ENCODE data around the gene ITGB5.
"Not testable (repeated sequence)": the region's sequence is repeated elsewhere in the genome, so short reads cannot be mapped to it uniquely, and the experiment has no call there.

Gene ITGB5

DNA sequence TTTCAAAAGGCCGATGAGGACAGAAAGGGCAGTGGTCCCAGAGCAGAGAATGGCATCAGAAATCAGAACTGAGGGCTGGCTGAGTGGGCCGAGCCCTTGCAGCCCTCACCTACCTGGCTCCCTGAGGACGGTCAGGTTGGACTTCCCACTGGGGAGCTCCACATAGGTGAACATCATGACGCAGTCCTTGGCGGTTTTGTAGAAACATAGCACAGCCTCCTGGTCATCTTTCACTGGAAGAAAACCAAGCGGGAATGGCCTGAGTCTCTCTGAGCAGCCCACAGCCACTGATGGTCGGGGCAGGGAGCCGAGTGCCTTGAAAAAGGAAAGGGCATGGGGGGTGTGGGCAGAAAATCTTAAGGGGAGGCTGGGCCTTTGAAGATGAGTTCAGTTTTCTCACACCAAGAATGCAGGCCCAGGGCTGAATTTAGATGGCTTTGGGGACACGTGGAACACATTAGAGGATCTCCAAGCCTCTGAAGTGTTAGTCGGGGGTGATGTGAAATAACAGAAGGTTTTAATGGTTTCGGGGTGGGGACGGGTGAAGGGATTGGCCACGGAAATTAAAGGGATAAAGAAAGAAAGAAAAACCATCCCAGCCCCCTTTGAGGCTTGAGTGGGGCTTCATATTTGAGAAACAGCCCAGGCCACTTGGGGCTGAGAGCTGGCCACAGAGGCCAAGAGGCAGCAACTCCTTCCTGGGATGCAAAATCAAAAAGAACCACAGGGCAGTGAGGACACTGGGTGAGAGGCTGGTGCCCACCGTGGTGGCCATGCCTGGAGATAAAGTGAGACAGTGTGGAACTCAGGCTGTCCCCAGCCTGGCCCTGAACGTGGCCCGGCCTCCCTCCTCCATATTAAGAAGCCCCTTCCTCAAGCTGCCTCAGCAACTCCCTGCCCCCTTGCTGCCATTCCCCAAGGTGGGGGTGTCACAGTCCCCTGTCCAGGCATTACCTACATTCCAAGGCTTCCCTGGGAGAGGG is 120.8 kb downstream of the ITGB5 start:
- DNase-seq, result no peak

DNA sequence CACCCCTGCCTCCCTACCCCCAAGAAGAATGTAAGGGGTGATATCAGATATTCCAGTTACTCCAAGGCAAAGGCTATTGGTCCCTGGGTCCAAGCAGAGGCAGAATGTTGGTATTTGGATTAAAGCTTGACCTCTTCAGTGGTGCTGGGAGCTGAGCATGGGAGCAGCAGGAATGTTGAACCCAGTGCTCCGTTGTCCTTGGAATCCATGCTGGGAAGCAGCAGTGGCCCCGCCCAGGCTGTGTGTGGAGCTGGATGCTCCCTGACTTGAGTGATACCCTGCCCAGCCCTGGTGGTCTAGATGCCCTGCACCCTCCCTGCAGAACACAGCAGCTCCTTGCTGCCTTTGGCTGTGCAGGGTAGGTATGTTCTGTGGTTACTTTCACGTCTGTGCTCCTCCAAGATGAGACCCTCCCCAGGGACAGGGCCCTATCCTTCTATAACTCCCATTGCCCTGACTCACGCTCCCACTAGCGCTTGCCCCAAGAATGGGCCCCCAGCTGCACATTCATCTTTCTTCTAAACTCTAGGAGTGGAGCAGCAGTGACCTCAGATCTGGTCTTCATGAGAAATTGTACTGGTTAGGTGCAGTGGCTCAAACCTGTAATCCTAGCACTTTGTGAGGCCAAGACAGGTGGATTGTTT is 121.8 kb downstream of the ITGB5 start:
- no peak for DNase-seq

DNA sequence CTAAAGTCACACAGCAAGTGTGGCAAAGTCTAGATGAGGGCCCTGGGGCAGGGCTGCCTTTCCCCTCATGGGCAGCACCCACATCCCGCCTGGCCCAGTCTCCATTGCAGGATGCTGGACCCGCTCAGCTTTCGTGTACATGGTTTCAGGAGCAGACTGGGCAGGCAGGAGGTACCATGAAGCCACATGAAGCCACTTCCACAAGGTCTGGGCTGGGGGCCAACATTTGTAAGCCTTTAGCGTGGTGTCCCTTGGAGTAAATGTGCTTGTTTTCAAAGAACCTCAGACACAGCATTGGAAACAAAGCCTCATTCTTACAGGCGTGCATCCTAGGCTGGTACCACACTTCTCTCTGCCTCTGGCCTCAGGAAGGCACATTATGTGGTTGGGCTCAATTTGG is 122.4 kb downstream of the ITGB5 start:
- DNase-seq, result no peak

DNA sequence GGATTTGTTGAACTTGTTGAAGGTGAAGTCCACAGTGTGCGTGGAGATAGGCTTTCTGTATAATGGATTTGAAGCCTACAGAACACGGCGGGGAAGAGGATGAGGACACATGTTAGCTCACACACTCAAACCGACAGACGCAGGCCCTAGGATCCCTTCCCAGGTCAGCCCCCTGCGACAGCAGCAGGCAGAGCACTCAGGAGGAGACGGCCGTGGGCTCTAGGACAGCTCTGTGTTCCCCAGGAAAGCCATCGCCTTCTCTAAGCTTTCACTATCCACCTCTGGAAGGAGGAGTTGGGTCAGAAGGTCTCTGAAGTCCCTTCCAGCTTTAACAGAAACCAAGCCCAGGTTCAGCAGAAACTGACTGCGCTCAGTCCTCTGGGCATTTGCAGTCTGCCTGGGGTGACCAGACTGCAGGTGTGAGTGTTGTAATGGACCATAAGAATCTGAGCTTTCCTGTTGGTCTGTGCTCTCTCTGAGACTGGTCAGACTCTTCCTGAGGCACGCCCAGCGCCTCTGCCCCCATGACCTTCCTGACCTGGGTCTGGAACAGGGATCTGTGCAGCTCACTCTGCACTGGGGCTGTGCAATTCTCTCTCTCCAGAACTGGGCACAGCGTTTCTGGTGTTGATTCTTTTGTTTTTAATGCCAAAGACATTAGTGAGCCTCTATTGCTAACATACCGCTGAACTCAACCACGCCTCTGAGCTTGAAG is 123.4 kb downstream of the ITGB5 start:
- no peak for DNase-seq

DNA sequence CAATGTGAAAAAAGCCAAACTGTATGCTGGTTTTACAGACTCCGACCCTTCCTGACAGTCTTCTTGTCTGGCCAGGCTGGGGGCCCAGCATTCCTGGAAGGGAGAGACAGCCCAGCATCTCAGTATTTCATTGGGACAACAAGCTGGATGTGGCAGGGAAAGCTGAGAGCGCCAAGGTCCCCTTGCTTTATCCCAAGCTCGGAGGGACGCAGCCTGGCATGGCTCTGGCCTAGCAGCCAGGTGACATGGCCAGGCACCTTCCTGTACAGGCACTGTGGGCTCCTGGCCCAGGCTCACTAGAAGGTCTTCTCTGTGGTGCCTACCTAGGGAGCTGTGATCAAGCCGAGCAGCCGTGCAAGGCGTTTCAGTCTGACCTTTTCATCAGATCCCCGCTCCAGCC is 124.0 kb downstream of the ITGB5 start:
- DNase-seq, result no peak

DNA sequence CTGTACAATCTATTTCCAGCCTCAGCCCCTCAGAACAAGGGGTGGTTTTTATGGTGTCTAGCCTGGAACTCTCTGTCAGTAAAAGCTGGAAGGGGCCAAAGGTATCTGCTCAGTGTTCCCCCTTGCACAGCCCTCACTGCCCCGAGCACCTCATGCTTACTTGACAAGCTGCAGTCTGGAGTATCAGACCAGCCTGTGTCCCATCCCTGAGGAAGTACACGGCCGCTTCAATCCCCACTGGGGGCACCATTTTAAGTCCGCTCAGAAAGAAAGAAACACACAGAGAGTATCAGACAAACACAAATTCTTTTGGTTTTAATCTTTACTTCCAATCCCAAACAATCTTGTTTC is 124.5 kb downstream of the ITGB5 start:
- DNase-seq, result no peak

DNA sequence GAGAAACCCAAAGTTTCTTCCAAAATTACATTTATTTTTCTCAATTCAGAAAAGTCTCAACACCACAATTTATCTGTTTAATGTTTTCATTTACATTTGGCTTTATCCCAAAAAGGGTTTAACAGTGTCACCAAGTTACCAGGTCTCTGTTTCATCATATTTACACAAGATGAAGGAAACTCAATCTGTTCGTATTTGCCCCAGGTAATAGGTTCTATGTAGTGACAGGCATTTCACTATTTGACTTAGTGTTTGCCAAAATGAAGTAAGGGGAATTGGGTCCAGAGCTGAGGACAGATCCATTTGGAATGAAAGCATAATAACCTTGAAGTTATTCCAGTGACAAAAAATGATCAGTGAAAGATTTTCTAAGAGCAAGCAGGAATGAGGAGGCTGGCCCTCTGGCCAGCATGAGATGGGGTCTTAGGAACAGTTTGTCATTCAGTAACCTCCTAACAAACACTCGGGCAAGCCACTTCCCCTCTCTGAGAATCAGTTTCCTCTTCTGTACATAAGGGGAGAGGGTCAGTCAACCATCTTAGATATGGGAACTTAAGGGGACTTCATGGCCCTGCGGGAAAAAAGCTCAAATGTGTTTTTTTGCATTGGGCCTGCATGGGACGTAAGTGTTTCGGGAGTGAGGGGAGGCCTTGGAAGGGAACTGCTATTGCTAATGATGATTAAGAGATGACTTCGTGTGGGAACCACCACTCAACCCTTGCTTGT is 125.1 kb downstream of the ITGB5 start:
- no peak for DNase-seq

DNA sequence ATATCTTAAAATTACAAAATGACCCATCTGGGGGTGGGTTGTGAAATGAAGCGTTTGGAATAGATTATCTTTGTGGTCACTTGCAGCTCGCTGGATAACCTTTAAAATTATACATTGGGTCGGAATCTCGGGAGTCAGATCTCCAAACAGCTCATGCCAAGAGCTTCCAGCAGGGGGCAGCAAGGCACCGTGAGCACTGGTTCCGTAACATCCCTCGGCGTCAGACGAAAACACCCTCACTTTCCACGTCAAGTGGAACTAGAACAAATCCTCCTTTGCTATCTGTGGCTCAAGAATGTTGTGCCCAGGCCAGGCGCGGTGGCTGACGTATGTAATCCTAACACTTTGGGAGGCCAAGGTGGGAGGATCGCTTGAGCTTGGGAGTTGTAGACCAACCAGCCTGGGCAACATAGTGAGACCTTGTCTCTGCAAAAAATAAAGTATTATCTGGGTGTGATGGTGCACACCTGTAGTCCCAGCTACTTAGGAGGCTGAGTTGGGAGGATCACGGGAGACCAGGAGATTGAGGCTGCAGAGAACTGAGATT is 125.8 kb downstream of the ITGB5 start:
- DNase-seq, result peak; percentile 73

DNA sequence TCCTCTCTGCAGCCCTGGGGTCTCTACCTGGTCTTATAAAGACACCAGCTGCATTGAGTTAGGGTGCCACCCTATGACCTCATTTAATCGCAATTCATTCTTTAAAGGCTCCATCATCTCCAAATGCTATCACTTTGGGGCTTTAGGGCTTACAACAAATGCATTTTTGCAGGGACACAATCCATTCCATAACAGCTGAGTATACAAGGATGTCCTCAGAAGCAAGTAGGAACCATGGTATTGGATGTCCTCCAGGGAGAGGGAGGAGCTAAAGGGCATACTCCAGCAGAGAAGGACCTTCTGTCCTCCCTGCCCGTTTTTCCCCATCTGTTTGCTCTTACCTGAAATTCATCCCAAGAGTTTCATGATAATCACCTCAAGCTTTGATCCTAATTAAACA is 126.6 kb downstream of the ITGB5 start:
- no peak for DNase-seq

DNA sequence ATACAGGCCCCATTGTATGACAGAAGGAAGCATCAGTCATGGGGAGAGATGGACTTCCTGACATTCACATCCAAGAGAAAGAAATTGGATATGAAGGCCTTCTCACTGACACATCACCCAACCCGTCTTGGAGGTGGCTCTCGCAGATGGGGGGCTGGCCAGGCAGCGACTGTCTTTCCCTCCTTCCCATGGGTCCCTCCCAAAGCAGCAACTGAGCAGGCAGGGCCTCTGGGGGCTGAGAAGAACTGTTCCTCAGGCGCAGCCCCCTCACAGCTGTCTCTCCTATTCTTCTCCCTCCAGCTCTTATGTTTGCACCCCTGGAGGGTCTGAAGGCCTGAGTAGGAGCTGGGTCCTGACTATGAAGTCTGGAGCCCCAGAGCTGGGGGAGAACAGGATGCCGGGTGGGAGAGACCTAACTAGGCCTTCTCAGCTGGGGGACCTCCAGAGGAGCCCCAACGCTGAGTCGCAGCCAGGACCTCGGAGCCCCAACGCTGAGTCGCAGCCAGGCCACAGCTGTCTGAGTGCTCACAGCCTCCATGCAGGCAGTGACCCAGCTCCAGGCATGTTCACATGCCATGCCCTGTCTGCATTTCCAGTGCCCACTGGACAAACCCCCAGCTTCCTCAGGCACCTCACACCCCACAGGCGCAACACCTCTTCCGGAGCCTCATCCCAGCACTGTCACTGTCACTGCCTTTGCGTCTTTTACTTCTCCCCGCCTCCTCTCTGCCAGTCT is 127.3 kb downstream of the ITGB5 start:
- no peak for DNase-seq

DNA sequence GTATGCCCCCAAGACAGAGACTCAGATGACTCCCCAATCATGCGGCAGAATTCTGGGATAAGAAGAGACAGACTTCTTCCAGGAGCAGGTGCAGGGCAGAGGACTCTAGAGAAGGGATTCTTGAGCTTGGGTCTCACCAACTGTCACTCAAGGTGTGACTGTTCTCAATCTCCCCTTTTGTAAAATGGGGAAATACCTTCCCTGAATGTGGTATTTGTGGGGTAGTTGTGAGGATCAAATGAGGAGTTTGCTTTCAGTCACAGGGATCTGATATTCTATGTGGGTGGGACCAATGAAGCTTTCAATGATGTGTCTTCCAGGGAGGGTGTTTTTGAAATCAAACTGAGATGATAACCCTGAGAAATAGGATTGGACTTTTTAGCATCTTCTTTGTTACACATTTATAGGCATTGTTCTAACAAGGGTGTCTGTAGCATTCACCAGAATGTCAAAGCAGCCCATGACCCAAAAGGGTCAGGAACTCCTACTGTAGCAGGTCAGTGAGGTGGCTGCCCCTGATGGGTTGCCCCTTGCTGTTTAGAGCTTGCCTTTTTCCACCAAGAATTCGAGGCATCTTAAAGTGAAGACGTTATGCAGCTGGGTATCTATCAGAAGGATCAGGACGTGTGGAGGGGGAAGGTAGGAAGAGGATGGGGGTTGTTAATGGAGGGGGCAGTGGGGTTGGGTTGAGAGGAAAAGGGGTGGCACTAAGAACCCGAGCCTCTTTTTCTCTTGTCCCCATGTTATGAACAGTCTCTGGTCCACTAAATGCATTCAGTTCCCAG is 128.1 kb downstream of the ITGB5 start:
- no peak for DNase-seq

DNA sequence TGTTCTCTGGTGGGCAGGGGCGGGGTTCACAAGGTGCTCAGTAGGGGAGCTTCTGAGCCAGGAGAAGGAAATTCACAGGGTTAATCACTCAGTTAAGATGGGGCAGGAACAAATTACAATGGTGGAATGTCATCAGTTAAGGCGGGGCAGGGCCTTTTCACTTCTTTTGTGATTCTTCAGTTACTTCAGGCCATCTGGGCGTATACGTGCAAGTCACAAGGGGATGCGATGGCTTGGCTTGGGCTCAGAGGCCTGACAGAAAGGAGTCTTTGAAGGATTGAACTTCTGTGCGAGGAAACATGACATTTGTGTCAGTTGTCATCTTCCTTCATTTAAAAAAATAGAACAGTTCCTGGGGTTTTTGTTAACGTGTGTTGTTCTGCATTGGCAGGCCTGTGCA is 129.2 kb downstream of the ITGB5 start:
- DNase-seq, result not testable (repeated sequence)

DNA sequence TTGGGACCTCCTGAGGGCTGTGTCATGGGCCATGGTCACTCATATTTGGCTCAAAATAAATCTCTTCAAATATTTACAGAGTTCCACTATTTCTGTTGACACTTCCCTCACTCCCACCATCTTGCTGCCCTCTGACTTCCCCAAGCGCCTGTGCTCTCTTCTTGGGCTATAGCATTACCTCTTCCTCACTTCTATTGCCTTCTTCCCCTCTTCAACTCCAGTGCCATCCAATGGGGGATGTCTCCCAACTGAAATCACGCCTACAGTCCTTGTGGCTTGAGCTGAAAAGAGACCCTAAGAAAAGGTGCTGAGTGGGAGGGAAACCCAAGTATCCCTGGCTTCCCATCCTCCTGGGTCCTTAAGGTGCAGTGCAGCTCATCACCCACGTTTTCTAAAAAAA is 135.1 kb downstream of the ITGB5 start:
- DNase-seq, result no peak

DNA sequence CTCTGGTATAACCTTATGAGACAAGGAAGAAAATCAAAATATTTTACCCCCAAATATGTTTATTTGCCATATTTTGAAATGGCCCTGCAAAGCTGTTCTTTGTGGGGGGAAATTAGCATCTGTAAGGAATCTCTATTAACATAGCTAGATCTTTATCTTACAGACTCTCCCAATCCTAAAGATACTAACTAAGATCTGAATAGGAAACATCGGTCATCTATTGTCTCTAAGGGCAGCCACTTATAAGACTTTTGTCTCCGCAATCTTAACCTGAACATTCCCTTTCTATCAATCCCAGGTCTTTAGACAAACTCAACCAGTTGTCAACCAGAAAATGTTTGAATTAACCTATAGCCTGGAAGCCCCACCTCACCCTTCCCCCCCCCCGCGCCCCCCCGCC is 135.7 kb downstream of the ITGB5 start:
- no peak for DNase-seq

DNA sequence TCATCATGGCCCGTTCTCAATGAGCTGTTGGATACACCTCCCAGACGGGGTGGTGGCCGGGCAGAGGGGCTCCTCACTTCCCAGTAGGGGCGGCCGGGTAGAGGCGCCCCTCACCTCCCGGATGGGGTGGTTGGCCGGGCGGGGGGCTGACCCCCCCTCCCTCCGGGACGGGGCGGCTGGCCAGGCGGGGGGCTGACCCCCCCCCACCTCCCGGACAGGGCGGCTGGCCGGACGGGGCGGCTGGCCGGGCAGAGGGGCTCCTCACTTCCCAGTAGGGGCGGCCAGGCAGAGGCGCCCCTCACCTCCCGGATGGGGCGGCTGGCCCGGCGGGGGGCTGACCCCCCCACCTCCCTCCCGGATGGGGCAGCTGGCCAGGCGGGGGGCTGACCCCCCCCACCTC is 137.3 kb downstream of the ITGB5 start:
- DNase-seq, result not testable (repeated sequence)

DNA sequence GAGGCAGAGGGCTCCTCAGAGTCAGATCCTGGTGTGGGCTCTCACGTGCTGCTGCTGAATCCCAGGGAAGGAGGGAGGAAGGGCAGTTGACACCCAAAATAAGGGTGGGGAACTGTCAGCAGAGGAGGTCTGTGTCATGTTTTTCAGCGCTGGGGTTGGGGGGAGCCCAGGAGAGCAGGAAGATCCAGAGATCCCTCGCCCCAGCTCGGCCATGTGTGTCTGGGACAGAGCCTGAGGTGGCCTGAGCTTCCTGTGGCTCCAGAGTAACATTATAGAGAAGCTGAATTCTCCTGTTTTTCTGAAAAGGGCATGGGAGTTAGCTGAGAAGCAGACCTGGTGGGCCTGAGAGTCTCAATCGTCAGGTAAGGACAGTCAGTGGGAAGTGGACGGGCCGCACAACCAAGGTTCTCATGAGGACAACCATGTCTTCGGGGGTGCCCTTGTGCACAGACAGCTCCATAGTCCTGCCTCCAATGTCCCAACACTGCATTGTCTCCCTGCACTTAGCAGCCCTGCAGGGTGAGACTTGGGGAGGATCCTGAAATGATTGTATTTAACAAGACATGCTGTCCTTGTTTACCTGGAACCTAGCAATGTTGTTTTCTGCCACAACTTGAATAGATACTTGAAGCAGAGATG is 138.5 kb downstream of the ITGB5 start:
- no peak for DNase-seq

DNA sequence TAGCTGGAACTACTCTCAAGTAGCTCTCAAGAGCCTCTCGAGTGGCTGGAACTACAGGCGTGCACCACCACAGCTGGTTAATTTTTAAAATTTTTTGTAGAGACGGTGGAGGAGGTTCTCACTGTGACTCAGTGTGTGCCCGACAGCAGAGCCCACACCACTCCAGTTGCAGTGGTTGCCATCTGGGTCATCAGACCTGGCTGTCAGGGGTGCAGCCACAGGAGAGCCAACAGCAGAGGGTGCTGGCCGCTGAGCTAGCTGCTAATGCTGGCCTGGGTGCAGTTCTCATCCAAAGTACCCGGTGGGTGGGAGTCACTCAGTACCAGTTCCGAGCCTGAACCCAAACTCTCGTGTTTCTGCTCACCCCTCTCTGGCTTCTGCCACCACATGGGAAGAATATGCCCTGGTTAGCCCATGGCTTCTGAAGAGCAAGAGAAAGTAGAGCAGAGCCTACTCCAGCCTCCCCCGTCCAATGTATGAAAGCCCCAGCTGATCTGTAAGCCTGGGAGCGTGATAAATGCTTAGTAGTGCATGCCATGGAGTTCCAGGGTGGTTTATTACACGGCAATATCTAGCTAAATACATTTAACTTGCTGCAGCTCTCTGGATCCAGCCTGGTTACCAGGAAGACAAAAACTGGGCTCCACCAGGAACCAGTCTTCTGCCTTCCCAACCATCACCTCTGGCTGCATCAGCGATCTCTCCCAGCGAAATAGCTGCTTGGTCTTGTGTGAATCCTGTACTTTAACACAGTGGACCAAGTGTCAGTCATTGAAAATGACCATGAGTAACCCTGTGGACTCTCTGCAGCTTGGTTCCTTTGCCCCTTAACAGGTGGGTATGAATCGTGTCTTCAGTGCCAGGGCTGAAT is 139.8 kb downstream of the ITGB5 start:
- no peak for DNase-seq

DNA sequence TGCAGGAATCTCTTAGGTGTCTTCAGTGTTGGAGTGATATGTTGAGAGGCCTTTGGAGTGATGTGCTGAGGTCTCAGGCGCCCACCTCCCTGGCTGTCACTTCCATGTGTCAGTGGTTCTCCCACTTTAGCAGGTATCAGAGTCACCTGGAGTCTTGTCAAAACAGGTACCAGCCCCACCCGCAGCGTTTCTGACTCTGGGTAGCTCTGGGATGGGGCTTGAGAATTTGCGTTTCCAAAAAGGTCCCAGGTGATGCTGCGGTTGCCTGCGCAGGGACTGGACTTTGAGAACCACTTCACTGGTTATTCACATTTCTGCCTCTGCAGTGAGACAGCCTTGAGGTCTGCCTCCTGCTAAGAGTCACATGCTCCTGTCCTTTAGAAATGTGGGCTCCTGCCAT is 141.4 kb downstream of the ITGB5 start:
- no peak for DNase-seq

DNA sequence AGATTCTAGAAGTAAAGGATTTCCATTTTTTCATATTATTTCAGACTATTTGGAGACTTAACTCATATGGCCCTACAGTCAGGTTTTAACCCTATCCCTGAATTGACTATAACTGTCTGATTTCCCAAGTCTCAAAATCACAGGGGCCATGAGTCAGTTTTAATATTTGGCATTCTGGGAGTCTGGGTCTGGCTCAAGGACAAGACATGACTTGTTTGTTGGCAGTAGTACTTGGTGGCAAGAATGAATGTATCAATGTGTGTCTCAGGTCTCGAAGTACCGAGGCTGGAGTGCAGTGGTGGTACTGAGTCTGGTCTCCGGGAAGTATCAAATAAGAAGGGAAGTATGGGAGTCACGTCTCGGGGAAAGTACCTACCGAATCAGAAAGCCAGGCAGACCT is 146.1 kb downstream of the ITGB5 start:
- DNase-seq, result no peak

DNA sequence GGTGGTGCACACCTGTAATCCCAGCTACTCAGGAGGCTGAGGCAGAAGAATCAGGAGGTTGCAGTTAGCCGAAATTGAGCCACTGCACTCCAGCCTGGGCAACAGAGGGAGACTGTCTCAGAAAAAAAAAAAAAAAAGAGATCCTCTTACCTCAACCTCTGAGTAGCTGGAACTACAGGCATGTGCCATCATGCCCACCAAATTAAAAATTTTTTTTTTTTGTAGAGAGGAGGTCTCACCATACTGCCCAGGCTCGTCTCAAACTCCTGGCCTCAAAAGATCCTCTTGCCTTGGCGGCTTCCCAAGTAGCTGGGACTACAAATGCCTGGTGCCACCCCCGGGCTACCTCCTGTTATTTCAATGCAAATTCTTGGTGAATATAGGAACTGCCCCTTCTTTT is 155.4 kb downstream of the ITGB5 start:
- no peak for DNase-seq
